ENCODE data around the gene CYP4X1. TPM values are rescaled to one million over a fixed set of nuclear protein-coding genes. Genes with fewer than 3 reads are reported as not detected.

CYP4X1 gene
- total and polyA plus RNA-seq, 2 experiments from 2014 or later, result 1.8 to 3.6 TPM

DNA sequence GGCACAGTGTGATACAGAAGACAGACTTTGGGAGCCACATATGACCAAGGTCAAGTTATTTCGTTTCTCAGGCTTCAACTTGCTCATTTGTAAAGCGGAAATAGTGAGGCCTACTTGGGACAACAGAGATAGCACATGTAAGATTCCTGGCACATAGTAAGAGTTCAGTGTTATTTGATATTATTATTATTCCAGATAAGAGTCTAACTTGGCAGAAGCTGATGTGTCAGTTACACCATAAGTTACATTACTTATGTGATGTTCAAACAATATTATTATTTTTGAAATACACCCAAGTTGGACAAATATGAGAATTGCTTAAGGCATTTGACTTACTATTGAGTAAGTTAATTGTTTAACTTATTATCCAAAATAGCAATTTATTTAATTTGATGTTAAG, 10.2 kb upstream of the CYP4X1 start:
- Mint-ChIP-seq H3K27me3 (ENCODE audit: insufficient read depth, low read depth, poor library complexity) (no peaks in the 10 kb centered on the region), H3K9me3 (peaks cover 12% of the 10 kb centered on the region), H3K4me3 (no peak overlapping the region), H3K36me3 (ENCODE audit: low read depth) (peaks cover 11% of the 10 kb centered on the region; the same call in 1 of the 3 replicates), H3K4me1 (peaks cover 10% of the 10 kb centered on the region), H3K27ac (no peak overlapping the region)
- Histone ChIP-seq H3F3A (replicated peaks; ENCODE audit: low read depth) (no peaks in the 10 kb centered on the region), H3K9me2 (ENCODE audit: insufficient read depth) (no peaks in the 10 kb centered on the region), H3K36me3 (ENCODE audit: insufficient read depth) (no peaks in the 10 kb centered on the region), H3K4me1 (ENCODE audit: insufficient read depth) (peaks cover 12% of the 10 kb centered on the region; the same call in 1 of the 2 replicates), H3K27me3 (ENCODE audit: insufficient read depth) (no peaks in the 10 kb centered on the region), H2AFZ (no peak overlapping the region), H3K79me2 (replicated peaks; ENCODE audit: insufficient read depth) (no peaks in the 10 kb centered on the region), H4K20me1 (replicated peaks; ENCODE audit: insufficient read depth) (no peaks in the 10 kb centered on the region), H3K4me3 (no peak overlapping the region), H3K4me2 (no peak overlapping the region), H3K27ac (ENCODE audit: low read depth) (no peak overlapping the region)
- TF ChIP-seq STAT1 (IDR thresholded peaks at IDR 0.05; ENCODE audit: unreplicated experiment) (no peak), EZH2 (IDR thresholded peaks at IDR 0.05; ENCODE audit: low read depth, unreplicated experiment) (no peak), ZNF331 (CRISPR knock-in tag; IDR thresholded peaks at IDR 0.05; ENCODE audit: low read depth) (no peak), REST (IDR thresholded peaks at IDR 0.05; ENCODE audit: unreplicated experiment) (no peak), CREB1 (CRISPR knock-in tag; IDR thresholded peaks at IDR 0.05; ENCODE audit: low read depth) (no peak), POLR2AphosphoS5 (IDR thresholded peaks at IDR 0.05; ENCODE audit: low read depth) (no peak), ZNF114 (CRISPR knock-in tag; IDR thresholded peaks at IDR 0.05) (no peak), NANOG (IDR thresholded peaks at IDR 0.05; ENCODE audit: borderline replicate concordance) (no peak), JUNB (IDR thresholded peaks at IDR 0.05; ENCODE audit: unreplicated experiment) (no peak), ETS1 (IDR thresholded peaks at IDR 0.05) (no peak), EZH2phosphoT487 (IDR thresholded peaks at IDR 0.05; ENCODE audit: unreplicated experiment) (no peak)
- TF ChIP-seq, protein P1, sequence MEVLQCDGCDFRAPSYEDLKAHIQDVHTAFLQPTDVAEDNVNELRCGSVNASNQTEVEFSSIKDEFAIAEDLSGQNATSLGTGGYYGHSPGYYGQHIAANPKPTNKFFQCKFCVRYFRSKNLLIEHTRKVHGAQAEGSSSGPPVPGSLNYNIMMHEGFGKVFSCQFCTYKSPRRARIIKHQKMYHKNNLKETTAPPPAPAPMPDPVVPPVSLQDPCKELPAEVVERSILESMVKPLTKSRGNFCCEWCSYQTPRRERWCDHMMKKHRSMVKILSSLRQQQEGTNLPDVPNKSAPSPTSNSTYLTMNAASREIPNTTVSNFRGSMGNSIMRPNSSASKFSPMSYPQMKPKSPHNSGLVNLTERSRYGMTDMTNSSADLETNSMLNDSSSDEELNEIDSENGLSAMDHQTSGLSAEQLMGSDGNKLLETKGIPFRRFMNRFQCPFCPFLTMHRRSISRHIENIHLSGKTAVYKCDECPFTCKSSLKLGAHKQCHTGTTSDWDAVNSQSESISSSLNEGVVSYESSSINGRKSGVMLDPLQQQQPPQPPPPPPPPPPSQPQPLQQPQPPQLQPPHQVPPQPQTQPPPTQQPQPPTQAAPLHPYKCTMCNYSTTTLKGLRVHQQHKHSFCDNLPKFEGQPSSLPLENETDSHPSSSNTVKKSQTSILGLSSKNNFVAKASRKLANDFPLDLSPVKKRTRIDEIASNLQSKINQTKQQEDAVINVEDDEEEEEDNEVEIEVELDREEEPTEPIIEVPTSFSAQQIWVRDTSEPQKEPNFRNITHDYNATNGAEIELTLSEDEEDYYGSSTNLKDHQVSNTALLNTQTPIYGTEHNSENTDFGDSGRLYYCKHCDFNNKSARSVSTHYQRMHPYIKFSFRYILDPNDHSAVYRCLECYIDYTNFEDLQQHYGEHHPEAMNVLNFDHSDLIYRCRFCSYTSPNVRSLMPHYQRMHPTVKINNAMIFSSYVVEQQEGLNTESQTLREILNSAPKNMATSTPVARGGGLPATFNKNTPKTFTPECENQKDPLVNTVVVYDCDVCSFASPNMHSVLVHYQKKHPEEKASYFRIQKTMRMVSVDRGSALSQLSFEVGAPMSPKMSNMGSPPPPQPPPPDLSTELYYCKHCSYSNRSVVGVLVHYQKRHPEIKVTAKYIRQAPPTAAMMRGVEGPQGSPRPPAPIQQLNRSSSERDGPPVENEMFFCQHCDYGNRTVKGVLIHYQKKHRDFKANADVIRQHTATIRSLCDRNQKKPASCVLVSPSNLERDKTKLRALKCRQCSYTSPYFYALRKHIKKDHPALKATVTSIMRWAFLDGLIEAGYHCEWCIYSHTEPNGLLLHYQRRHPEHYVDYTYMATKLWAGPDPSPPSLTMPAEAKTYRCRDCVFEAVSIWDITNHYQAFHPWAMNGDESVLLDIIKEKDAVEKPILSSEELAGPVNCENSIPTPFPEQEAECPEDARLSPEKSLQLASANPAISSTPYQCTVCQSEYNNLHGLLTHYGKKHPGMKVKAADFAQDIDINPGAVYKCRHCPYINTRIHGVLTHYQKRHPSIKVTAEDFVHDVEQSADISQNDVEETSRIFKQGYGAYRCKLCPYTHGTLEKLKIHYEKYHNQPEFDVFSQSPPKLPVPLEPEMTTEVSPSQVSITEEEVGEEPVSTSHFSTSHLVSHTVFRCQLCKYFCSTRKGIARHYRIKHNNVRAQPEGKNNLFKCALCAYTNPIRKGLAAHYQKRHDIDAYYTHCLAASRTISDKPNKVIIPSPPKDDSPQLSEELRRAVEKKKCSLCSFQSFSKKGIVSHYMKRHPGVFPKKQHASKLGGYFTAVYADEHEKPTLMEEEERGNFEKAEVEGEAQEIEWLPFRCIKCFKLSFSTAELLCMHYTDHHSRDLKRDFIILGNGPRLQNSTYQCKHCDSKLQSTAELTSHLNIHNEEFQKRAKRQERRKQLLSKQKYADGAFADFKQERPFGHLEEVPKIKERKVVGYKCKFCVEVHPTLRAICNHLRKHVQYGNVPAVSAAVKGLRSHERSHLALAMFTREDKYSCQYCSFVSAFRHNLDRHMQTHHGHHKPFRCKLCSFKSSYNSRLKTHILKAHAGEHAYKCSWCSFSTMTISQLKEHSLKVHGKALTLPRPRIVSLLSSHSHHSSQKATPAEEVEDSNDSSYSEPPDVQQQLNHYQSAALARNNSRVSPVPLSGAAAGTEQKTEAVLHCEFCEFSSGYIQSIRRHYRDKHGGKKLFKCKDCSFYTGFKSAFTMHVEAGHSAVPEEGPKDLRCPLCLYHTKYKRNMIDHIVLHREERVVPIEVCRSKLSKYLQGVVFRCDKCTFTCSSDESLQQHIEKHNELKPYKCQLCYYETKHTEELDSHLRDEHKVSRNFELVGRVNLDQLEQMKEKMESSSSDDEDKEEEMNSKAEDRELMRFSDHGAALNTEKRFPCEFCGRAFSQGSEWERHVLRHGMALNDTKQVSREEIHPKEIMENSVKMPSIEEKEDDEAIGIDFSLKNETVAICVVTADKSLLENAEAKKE (CRISPR knock-in tag; IDR thresholded peaks at IDR 0.05), result no peak
- TF ChIP-seq, protein P2, sequence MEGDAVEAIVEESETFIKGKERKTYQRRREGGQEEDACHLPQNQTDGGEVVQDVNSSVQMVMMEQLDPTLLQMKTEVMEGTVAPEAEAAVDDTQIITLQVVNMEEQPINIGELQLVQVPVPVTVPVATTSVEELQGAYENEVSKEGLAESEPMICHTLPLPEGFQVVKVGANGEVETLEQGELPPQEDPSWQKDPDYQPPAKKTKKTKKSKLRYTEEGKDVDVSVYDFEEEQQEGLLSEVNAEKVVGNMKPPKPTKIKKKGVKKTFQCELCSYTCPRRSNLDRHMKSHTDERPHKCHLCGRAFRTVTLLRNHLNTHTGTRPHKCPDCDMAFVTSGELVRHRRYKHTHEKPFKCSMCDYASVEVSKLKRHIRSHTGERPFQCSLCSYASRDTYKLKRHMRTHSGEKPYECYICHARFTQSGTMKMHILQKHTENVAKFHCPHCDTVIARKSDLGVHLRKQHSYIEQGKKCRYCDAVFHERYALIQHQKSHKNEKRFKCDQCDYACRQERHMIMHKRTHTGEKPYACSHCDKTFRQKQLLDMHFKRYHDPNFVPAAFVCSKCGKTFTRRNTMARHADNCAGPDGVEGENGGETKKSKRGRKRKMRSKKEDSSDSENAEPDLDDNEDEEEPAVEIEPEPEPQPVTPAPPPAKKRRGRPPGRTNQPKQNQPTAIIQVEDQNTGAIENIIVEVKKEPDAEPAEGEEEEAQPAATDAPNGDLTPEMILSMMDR (conservative IDR thresholded peaks at IDR 0.05; ENCODE audit: low read depth in 2 of 2), result no peak
- DNase-seq (ENCODE audit: low spot score), result no peak
- no peak for ATAC-seq
